22Rv1 (cell line): ENCODE results near the gene MZB1.

Experiments
- CTCF ChIP-seq: fragments of 450-650 bp; IDR thresholded peaks from 2 replicates; pipeline ENCODE4 v1.5.1; 2017; ENCODE audit warnings: mild to moderate bottlenecking
- ZFX ChIP-seq: fragments of 450-650 bp; IDR thresholded peaks from 2 replicates; pipeline ENCODE4 v1.6.1; 2017; ENCODE audit warnings: antibody characterized with exemption, borderline replicate concordance

DNA sequence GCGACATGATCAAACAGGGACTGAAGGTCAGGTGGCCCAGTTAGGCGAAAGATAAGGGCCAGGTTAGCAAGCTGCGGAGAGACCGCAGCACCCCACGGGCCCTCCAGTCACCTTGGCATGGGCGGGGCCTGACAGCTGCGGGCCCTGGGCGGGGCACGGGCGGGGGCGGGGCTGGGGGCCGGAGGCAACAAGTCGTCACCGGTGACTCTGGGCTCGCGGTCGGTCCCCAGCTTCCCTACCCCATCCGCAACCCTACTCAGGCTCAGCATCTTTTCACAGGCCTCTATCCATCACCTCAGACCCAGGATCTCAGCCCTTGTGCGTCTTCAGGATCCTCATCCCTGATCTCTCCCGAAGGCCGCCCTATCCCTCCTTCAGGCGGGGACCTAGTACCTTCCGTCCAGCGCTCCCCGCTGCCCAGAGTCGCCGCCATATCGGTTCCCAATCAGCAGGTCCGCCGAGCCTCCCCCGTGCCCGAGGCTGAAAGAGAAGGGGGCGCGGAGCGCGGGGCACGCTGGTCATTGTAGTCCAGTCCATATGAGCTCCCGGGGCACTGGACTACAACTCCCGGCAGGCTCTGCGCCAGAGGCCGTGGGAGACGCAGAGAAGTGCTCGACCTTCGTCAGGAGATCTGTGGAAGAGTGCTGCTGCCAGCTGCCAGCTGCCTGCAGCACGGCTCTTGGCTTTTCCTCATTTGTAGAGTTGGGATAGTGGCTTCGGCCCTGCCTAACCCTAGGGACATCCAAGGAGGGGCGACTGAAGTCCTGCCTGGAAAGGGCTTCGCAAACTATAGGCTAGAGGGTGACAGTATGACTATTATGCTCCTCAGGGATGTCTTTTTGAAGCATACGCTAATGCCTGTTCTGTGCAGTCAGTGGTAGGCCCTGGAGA lies 49.5 kb upstream of the MZB1 start, which contains the start of gene DNAJC18:
- no peak for TF ChIP-seq CTCF
- TF ChIP-seq ZFX: no peak
